Measurements from ENCODE around the gene TFAP2C.
"Not testable (repeated sequence)": the region's sequence is repeated elsewhere in the genome, so short reads cannot be mapped to it uniquely, and the experiment has no call there.

Gene TFAP2C

DNA sequence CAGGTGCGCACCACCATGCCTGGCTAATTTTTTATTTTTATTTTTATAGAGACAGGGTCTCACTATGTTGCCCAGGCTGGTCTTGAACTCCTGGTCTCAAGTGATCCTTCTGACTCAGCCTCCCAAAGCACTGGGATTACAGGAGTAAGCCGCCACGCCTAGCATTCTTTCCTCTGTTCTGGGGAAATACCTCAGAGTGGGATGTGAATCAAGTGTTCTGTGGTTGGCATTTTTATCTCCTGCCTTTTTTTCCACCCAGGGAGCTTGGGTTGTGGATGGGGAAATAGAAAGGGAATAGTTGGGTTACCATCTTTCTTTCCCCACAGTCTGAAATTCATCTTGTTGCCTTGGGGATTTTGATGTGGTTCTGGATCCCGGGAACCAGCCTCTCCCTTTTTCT, 24.1 kb downstream of the TFAP2C start:
- no peak for DNase-seq (ENCODE audit: low read depth, low spot score)

DNA sequence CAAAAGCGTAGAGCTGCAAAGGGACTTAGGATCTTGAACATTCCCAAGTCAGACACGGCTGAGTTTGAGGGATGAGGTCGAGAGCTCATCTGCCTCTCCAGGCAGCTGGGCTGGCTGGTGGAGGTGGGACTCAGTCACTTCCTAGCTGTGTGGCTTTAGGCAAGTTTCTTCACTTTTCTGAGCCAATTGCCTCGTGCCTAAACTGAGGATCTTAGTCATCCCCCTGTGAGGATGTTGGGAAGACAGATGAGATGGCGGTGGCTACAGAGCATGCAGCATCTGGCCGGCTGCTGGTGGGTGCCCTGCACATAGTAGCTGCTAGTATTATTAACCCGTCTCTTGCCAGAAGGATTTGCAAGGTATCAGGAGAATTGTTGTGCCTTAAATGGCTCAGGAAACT, 27.5 kb downstream of the TFAP2C start:
- DNase-seq (ENCODE audit: low read depth, low spot score) = no peak

DNA sequence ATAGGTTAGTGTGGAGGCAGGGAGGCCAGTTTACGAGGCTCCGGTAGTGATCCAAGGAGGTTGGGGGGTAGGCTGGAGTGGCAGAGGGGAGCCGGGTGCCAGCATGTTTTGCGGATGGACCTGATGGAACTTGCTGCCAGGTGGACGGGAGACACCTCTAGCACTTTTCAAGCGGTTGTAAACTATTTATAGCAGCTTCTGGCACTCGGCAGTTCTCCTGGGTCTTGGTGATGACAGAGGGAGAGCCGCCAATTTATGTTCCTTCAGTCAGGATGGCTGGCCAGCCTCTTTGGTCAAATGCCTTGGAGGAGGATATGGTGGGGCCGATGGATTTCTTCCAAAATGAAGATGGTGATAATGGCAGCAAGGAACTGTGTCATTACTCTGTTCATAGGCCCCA, 28.8 kb downstream of the TFAP2C start:
- DNase-seq (ENCODE audit: low read depth, low spot score) = no peak

DNA sequence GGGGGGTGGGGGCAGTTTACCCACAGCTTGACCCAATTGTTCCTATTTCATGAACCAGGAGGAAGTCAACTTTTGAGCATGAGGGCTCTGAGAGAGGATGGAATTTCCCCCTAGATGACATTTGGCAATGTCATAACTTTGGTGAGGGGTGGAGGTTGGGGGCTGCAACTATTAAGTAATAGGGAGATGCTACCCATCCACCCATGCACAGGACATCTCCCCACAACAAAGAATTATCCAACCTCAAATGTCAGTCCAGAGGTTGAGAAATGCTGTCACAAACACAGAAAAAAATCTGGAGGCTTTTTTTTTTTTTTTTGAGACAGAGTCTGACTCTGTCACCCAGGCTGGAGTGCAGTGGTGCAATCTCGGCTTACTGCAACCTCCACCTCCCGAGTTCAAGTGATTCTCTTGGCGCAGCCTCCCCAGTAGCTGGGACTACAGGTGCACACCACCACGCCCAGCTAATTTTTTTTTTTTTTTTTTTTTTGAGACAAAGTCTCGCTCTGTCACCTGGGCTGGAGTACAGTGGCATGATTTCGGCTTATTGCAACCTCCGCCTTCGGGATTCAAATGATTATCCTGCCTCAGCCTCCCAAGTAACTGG, 29.3 kb downstream of the TFAP2C start:
- not testable (repeated sequence) for DNase-seq (ENCODE audit: low read depth, low spot score)

DNA sequence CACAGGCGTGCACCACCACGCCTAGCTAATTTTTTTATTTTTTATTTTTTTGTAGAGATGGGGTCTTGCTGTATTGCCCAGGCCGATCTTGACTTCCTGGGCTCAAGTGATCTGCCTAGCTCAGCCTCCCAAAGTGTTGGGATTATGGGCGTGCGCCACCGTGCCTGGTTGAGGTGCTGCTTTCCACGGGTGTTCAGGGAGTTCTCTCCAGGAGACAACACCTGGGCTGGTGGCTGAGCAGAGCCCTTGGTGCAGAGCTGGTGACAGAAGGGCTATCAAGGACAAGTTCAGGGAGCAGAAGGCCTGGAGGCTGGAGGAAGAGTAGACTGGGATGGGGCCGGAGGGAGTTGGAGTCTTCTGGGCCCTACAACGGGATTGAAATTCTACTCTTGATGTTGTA, 34.6 kb downstream of the TFAP2C start:
- DNase-seq (ENCODE audit: low read depth, low spot score) = no peak

DNA sequence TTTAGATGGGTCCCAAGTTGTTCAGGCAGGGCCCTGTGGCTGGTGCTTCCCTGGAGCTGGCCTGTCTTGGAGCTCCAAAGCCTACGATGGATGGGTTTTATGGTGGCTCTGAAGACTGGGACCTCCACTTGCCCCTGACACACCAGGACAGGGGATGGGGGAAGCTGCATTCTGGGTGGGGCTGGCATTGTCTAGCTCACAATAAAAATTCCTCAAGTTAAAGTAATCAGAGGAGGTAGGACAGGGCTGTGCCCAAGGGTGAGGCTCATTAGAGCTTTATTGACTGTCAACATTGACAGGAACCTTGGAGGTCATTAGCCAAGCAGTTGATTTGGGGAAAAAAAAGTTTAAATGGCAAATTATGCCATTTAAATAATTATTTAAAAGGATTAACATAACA, 35.7 kb downstream of the TFAP2C start:
- DNase-seq (ENCODE audit: low read depth, low spot score) = no peak

DNA sequence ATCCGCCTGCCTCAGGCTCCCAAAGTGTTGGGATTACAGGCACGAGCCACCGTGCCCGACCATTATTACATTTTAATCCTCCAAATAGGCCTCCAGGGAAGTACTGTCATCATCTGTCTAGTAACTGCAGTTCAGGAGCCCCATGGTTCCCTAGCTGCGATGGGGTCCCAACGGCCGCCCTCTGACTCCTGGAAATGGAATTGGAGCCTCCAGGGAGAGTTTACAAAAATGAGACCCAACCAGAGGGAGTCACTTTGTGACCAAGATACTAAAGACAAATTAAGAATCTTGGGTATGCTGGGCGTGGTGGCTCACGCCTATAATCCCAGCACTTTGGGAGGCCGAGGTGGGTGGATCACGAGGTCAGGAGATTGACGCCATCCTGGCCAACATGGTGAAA, 36.7 kb downstream of the TFAP2C start:
- DNase-seq (ENCODE audit: low read depth, low spot score) = no peak

DNA sequence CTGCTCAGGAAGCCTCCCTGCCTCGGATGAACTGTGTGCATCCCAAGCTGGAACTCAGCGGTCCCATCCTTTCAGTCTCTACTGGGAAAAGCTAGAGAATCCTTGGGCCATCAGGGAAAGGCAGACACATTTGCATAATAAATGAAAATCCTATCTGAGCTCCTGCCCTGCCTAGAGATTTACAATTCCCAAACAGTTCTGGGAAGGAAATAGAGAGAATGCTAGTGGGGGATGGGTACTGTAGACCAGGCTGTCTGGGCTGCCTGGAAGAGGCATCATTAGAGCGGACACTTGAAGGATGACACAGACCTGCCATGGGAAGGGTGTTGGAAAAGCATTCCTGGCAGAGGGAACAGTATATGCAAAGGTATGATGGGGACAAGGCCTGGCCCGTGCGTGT, 44.3 kb downstream of the TFAP2C start:
- DNase-seq (ENCODE audit: low read depth, low spot score) = no peak

DNA sequence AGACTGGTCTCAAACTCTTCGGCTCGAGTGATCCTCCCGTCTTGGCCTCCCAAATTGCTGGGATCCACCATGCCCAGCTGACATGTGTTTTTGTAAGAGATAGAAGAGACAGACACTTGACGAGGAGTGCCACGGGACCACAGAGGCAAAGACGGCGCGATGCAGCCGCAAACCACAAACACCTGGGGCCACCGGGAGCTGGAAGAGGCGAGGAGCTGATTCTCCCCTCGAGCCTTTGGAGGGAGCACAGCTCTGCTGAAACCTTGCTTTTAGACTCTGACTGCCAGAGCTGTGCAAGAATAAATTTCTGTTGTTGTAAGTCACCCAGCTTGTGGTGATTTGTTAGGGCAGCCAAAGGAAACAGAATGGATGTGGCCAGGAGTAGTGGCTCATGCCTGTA, 46.9 kb downstream of the TFAP2C start:
- DNase-seq (ENCODE audit: low read depth, low spot score) = no peak

DNA sequence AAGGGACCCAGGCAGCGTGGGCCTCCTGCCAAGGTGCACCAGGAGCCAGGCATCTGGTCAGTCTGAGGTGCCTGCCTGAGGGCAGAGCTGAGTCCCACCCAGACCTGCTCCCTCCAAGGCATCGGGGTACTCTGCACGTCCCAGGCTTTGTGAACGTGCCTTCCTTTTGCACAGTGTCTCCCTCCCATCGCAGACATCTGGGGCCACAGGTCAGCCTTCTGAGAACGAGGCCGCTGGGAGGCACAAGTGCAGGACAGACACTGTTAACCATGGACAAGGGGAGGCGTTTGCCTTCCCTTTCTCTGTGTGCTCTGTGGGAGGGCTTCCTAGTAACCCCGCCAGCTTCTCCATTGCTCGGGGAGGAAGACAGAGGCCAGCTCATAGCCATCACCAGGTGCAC, 47.6 kb downstream of the TFAP2C start:
- no peak for DNase-seq (ENCODE audit: low read depth, low spot score)

DNA sequence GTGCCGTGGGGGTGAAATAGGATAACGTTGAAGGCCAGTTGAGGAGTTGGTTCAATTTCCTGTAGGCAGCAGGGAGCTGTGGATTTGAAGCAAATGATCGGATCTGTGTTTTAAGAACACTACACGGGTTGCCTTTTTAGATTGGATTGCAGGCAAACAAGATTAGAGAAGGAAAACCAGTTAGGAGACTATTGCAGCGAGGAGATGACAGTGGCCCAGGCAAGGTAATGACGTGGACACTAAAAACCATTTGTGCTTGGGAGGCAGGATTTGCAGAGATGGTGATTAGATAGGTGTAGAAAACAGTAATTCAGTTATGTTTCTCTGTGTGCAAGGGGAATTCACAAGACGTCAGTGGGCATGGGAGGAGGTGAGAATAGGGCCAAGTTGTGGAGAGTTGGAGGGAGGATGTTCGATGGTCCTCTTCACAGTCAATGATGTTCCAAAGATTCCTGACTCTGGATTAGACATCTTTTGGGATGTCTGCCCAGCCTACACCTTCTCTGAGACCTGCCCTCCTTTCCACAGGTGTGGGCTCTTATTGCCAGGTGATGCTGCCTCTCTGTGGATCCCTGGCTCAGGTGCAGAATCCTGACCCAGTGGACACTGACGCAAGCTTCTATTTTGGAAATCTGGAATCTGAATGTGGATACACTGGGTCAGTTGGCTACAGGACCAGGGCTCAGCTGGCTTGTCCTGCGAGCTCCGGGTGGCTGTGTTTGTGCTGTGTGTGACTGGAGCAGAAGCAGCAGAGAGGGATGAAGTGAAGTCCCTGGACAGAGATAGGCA, 54.2 kb downstream of the TFAP2C start:
- no peak for DNase-seq (ENCODE audit: low read depth, low spot score)

DNA sequence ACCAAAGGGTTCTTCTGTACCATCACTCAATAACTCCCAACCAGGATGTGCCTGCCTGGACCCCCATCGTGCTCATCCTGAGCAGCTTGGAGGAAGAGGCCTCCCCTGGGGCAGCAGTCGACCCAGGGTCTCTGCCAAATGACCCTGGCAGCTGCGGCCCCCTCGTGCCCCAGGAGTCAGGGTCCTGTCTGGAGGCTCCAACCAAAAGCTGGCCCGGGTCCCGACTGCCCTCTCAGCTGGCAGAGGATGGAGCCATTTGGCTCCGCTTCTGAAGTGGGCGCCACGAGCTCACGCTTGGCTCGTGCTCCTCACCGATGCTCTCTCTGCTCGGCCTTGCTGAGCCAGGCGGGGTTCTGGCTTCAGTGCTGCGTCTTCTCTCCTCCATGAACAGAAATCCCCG, 56.8 kb downstream of the TFAP2C start:
- DNase-seq (ENCODE audit: low read depth, low spot score) = no peak

DNA sequence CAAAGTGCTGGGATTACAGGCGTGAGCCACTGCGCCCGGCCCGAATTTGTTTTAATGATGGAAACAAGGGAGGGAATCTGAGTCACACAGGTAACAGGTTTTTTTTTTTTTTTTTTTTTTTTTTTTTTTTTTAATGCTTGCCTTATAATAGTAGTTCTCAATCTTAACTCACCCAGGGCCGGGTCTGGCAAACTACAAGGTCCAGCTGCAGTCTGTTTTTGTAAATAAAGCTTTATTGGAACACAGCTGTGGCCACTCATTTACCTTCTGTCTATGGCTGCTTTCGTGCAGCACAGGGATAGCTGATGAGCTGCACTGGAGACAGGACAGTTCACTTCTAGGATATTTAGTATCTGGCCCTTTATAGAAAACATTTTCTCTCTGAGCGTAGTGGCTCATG, 58.0 kb downstream of the TFAP2C start:
- DNase-seq (ENCODE audit: low read depth, low spot score) = no peak

DNA sequence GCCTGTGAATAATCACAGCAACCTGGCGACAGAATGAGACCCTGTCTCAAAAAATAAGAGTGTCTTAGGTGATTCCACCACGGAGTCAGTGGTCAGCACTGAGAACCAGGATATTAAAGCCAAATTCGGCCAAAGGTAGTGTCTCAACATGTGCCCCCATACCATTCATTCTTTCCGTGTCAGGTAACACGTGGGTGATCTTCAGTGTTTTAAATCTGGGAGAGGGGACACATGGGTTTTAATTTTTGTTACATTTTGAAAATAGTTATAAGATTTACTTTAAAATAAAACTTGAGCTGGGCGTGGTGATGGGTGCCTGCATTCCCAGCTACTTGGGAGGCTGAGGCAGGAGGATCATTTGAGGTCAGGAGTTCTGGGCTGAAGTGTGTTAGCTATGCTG, 59.0 kb downstream of the TFAP2C start:
- no peak for DNase-seq (ENCODE audit: low read depth, low spot score)

All from activated CD4-positive, CD25-positive, alpha-beta regulatory T cell treated with anti-CD3 and anti-CD28 coated beads, Interleukin-2, amount 50 U/mL, for 16 hours (primary cell).